Stimulated activated CD4-positive, alpha-beta T cell treated with anti-CD3 and anti-CD28 coated beads, Interleukin-2, amount 100 ng/mL, for 4 hours (primary cell): ENCODE measurements around the gene RDX.
"Not testable (repeated sequence)": the region's sequence is repeated elsewhere in the genome, so short reads cannot be mapped to it uniquely, and the experiment has no call there.

ENCODE experiments used
- DNase-seq: peaks from one replicate; pipeline ENCODE4 v3.0.0-alpha.2; 2020; ENCODE audit warnings: low read depth

RDX gene

GRCh38 chr11:110272919-110273318, 23.5 kb downstream of the RDX start:
- DNase-seq = no peak

GRCh38 chr11:110269996-110270395, 26.4 kb downstream of the RDX start:
- no peak for DNase-seq

- no peak for DNase-seq
These were observed 28.0 kb downstream of the RDX start for GRCh38 chr11:110268441-110268840.

GRCh38 chr11:110262072-110262403, 34.4 kb downstream of the RDX start:
- no peak for DNase-seq

- no peak for DNase-seq
These were observed 35.0 kb downstream of the RDX start for GRCh38 chr11:110261195-110262071.

GRCh38 chr11:110253525-110253924, 42.9 kb downstream of the RDX start:
- DNase-seq = no peak

GRCh38 chr11:110251836-110252235, 44.6 kb downstream of the RDX start:
- no peak for DNase-seq

- DNase-seq = no peak
These were observed 46.2 kb downstream of the RDX start for GRCh38 chr11:110250168-110250567.

- no peak for DNase-seq
These were observed 46.6 kb downstream of the RDX start for GRCh38 chr11:110249766-110250165.

- DNase-seq = no peak
These were observed 47.3 kb downstream of the RDX start for GRCh38 chr11:110249066-110249465.

- DNase-seq = no peak
These were observed 52.6 kb downstream of the RDX start for GRCh38 chr11:110243791-110244190.

- no peak for DNase-seq
These were observed 53.7 kb downstream of the RDX start for GRCh38 chr11:110242746-110243145.

GRCh38 chr11:110242188-110242587, 54.2 kb downstream of the RDX start:
- DNase-seq = no peak

GRCh38 chr11:110235966-110236365, 60.4 kb downstream of the RDX start:
- no peak for DNase-seq

- no peak for DNase-seq
These were observed 66.0 kb downstream of the RDX start for GRCh38 chr11:110230377-110230776.

- no peak for DNase-seq
These were observed 77.2 kb downstream of the RDX start for GRCh38 chr11:110219006-110219785.

- no peak for DNase-seq
These were observed 78.5 kb downstream of the RDX start for GRCh38 chr11:110217936-110218335.

- DNase-seq = no peak
These were observed 79.1 kb downstream of the RDX start for GRCh38 chr11:110217223-110217877.

- DNase-seq = not testable (repeated sequence)
These were observed 87.1 kb downstream of the RDX start for GRCh38 chr11:110209313-110209694.

GRCh38 chr11:110208678-110209312, 87.6 kb downstream of the RDX start:
- not testable (repeated sequence) for DNase-seq

GRCh38 chr11:110207123-110207522, 89.3 kb downstream of the RDX start:
- no peak for DNase-seq

GRCh38 chr11:110200836-110201235, 95.6 kb downstream of the RDX start:
- no peak for DNase-seq
